Posterior cingulate gyrus (tissue), 11 donors: Measurements from ENCODE around the gene ASIC2.

ENCODE experiments used
- DNase-seq, 10 donors: peaks; one replicate each; pipeline versions ENCODE4 v3.0.0 to v3.0.0-alpha.2; 2020 to 2021; ENCODE audit warnings: mixed read lengths in 3 of 10
- intact Hi-C: fragments of 100-400 bp; cut with DNase I; formaldehyde crosslinking; loops from one replicate; pipeline ENCODE4 v1.15.1; 2023

ASIC2 gene

GRCh38 chr17:33091271-33091670 lies 201.8 kb downstream of the ASIC2 start:
- intact Hi-C loops: no loop called here
- peak in 7 of 10 donors; percentile 13 to 90 (median 34) for DNase-seq

- intact Hi-C loops: no loop called here
- DNase-seq: no peak
Measured at GRCh38 chr17:33090806-33091205, 202.3 kb downstream of the ASIC2 start.

GRCh38 chr17:33086878-33087277 lies 206.2 kb downstream of the ASIC2 start:
- intact Hi-C loops: no loop called here

GRCh38 chr17:33086041-33086440 lies 207.1 kb downstream of the ASIC2 start:
- DNase-seq: no peak
- intact Hi-C loops: no loop called here

More at GRCh38 chr17:33086878-33087277, 206.2 kb downstream of the ASIC2 start:
- DNase-seq: no peak

- intact Hi-C loops: no loop called here
- DNase-seq: no peak
Measured at GRCh38 chr17:33085256-33085655, 207.8 kb downstream of the ASIC2 start.

GRCh38 chr17:33084755-33085154 lies 208.3 kb downstream of the ASIC2 start:
- intact Hi-C loops: no loop called here
- DNase-seq: no peak

- intact Hi-C loops: no loop called here
- DNase-seq: no peak
Measured at GRCh38 chr17:33082529-33083173, 210.4 kb downstream of the ASIC2 start.

GRCh38 chr17:33080091-33080490 lies 213.0 kb downstream of the ASIC2 start:
- no peak for DNase-seq
- intact Hi-C loops: no loop called here

- intact Hi-C loops: no loop called here
- DNase-seq: no peak
Measured at GRCh38 chr17:33079201-33079600, 213.9 kb downstream of the ASIC2 start.

- DNase-seq: no peak
- intact Hi-C loops: no loop called here
Measured at GRCh38 chr17:33076979-33077378, 216.1 kb downstream of the ASIC2 start.

- DNase-seq: no peak
- intact Hi-C loops: no loop called here
Measured at GRCh38 chr17:33073416-33073815, 219.7 kb downstream of the ASIC2 start.

- DNase-seq: no peak
- intact Hi-C loops: no loop called here
Measured at GRCh38 chr17:33072421-33073161, 220.5 kb downstream of the ASIC2 start.

GRCh38 chr17:33071656-33072055 lies 221.4 kb downstream of the ASIC2 start:
- no peak for DNase-seq
- intact Hi-C loops: no loop called here

GRCh38 chr17:33057564-33057963 lies 235.5 kb downstream of the ASIC2 start:
- intact Hi-C loops: no loop called here
- no peak for DNase-seq

- intact Hi-C loops: no loop called here
- no peak for DNase-seq
Measured at GRCh38 chr17:33056399-33057146, 236.5 kb downstream of the ASIC2 start.

- intact Hi-C loops: no loop called here
- DNase-seq: no peak
Measured at GRCh38 chr17:33055746-33056145, 237.3 kb downstream of the ASIC2 start.

GRCh38 chr17:33055171-33055611 lies 237.9 kb downstream of the ASIC2 start:
- no peak for DNase-seq
- intact Hi-C loops: no loop called here

- intact Hi-C loops: no loop called here
- DNase-seq: no peak
Measured at GRCh38 chr17:33054412-33054811, 238.7 kb downstream of the ASIC2 start.

- no peak for DNase-seq
- intact Hi-C loops: no loop called here
Measured at GRCh38 chr17:33053676-33054075, 239.4 kb downstream of the ASIC2 start.

GRCh38 chr17:33052856-33053255 lies 240.2 kb downstream of the ASIC2 start:
- no peak for DNase-seq
- intact Hi-C loops: no loop called here

GRCh38 chr17:33050611-33051140 lies 242.4 kb downstream of the ASIC2 start:
- intact Hi-C loops: no loop called here

More at GRCh38 chr17:33050611-33051140, 242.4 kb downstream of the ASIC2 start:
- no peak for DNase-seq
